Adipocyte (in vitro differentiated cells): Measurements from ENCODE around the gene ARHGEF25.
"Not testable (repeated sequence)": the region's sequence is repeated elsewhere in the genome, so short reads cannot be mapped to it uniquely, and the experiment has no call there.

Experiments used
- DNase-seq: peaks from one replicate; pipeline ENCODE4 v3.0.0-alpha.2; 2015; ENCODE audit warnings: low read depth
- H3K27me3 ChIP-seq: replicated peaks from 2 replicates; pipeline ENCODE4 v1.7.0; 2013; ENCODE audit warnings: mild to moderate bottlenecking, low read length, moderate library complexity; ENCODE audit not compliant: control insufficient read depth, insufficient read depth
- H3K36me3 ChIP-seq: 2 replicates; pipeline ENCODE4 v1.7.0; 2013; ENCODE audit warnings: low read length, mild to moderate bottlenecking, moderate library complexity; ENCODE audit not compliant: control insufficient read depth, insufficient read depth, severe bottlenecking
- H3K4me1 ChIP-seq: 2 replicates; pipeline ENCODE4 v1.7.0; 2013; ENCODE audit warnings: mild to moderate bottlenecking, low read length, moderate library complexity; ENCODE audit not compliant: control insufficient read depth, insufficient read depth
- H3K4me3 ChIP-seq: 2 replicates; pipeline ENCODE4 v1.7.0; 2013; ENCODE audit warnings: mild to moderate bottlenecking, low read length, moderate library complexity
- H3K9ac ChIP-seq: 2 replicates; pipeline ENCODE4 v1.7.0; 2013; ENCODE audit warnings: mild to moderate bottlenecking, low read length, moderate library complexity
- H3K9me3 ChIP-seq: 2 replicates; pipeline ENCODE4 v1.7.0; 2013; ENCODE audit warnings: mild to moderate bottlenecking, low read length, moderate library complexity; ENCODE audit not compliant: control insufficient read depth

ARHGEF25 gene

DNA sequence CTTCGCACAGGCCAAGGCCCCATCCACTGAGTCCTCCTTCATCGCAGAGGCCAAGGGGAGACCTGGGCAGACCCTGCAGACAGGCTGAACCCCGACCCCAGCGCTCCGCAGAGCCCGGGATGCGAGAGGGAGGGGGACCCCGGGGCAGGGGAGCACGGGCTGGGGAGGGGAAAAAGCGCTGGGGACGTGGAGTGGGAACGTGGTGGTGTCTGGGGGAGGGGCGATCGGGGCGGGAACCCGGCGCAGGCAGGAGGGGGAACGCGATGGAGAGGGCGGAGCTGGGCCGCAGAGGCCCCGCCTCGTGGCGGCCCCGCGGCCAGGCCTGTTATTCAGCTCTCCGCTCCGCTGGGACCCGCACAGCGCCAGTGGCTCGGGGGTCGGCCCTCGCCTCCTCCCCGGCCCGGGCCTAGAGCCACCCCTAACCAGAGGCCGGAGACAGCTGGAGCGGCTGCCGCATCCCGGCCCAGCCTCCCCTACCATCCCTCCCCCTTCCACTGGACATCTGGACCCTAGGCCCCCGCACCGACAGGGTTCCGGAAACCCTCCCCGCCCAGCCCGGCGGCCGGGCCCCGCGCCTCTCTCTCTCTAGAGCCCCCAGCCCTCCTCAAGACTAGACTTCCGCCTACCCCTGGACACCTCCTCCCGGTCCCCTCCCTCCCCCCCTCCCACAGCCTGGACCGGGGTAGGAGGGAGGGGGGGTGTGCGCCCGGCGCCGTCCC is at the start of gene ARHGEF25:
Gene ARHGEF25 (plus strand): TSS at position 328 of the 719 bp plus-strand sequence. CDS start 460 bp downstream, outside the sequence.
- H3K27me3 ChIP-seq: peaks cover 37% of the 10 kb centered on the region

DNA sequence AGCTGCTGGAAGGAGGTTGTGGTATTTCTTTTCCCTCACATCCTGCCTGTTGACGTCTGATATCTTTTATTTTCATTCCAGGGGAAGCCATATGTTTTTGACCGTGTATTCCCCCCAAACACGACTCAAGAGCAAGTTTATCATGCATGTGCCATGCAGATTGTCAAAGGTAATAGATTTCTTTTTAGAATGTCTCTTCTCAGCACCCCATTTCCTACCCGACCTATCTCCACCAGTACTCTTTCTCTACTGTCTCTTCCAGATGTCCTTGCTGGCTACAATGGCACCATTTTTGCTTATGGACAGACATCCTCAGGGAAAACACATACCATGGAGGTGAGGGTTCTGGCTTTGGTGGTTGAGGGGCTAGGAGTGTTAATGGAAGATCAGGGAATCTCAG is 47.9 kb upstream of the ARHGEF25 start:
- H3K36me3 ChIP-seq: no peaks in the 10 kb centered on the region
- no peaks in the 10 kb centered on the region for H3K4me1 ChIP-seq
- no peak for DNase-seq
- H3K27me3 ChIP-seq: peaks cover 19% of the 10 kb centered on the region
- no peaks in the 10 kb centered on the region for H3K9me3 ChIP-seq
- no peak overlapping the region for H3K4me3 ChIP-seq
- no peak overlapping the region for H3K9ac ChIP-seq

More for the DNA sequence above, at the start of gene ARHGEF25:
- peak; percentile 81 for DNase-seq
- Histone ChIP-seq H3K9ac (peak within 1 kb of the TSS; percentile 67), H3K4me3 (peak within 1 kb of the TSS; percentile 66), H3K4me1 (peaks cover 14% of the 10 kb centered on the region), H3K9me3 (no peaks in the 10 kb centered on the region), H3K36me3 (no peaks in the 10 kb centered on the region)

DNA sequence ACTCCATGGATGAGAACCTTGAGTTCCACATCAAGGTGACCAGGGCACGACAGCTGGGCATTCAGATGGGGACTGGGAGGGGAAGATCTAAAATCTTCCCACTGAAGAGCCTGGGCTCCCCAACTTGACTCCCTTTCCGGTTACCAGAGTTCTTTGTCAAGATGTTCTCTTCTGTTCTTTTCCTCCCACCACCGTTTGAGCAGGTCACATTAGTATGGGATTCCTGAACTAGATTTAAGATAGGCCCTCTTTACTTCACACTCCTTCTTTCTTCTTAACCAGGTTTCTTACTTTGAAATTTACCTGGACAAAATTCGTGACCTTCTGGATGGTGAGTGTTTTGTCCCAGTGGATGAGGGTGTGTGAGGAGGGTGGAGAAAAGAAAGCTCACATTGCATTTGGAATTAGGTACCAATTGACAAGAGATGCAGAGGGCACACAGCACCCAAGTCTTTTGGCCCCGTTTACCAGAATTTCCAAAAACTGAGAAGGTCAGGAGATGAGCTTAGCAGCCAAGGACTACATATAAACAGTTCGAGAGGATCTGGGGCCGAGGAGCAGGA is 47.0 kb upstream of the ARHGEF25 start:
- H3K36me3 ChIP-seq: no peaks in the 10 kb centered on the region
- H3K4me3 ChIP-seq: no peak overlapping the region
- H3K9ac ChIP-seq: no peak overlapping the region
- DNase-seq: no peak
- no peaks in the 10 kb centered on the region for H3K4me1 ChIP-seq
- H3K27me3 ChIP-seq: peaks cover 28% of the 10 kb centered on the region
- no peaks in the 10 kb centered on the region for H3K9me3 ChIP-seq

DNA sequence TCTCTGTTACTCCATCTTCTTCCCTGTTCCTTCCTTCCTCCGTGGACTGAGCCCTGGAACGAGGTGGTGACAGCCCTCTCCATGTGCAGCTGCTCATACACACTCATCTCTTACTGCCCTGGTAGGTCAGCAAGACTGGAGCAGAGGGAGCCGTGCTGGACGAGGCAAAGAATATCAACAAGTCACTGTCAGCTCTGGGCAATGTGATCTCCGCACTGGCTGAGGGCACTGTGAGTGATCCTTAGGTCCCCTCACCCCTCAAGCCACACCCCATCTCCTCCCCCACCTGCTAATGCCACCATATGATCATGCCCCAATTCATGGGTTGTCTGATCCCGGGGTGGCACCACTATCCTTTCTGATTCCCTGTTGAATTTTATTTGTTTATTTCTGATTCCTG is 42.4 kb upstream of the ARHGEF25 start:
- H3K36me3 ChIP-seq: no peaks in the 10 kb centered on the region
- H3K9ac ChIP-seq: no peak overlapping the region
- peaks cover 46% of the 10 kb centered on the region for H3K27me3 ChIP-seq
- no peak for DNase-seq
- no peaks in the 10 kb centered on the region for H3K4me1 ChIP-seq
- H3K9me3 ChIP-seq: no peaks in the 10 kb centered on the region
- H3K4me3 ChIP-seq: no peak overlapping the region

DNA sequence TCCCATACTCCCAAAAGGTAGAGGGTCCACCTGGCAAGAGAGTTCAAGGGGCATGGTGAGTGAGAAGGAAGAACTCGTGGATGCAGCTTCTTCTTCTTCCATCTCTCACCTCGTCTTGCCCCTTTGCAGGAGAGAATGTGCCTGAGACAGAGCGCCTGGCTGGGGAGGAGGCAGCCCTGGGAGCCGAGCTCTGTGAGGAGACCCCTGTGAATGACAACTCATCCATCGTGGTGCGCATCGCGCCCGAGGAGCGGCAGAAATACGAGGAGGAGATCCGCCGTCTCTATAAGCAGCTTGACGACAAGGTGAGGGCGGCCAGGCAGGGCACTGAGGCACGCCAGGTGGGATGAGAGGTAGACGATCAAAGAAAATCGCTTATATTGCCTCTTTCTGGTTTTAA is 41.4 kb upstream of the ARHGEF25 start:
- no peak overlapping the region for H3K4me3 ChIP-seq
- H3K9me3 ChIP-seq: no peaks in the 10 kb centered on the region
- no peaks in the 10 kb centered on the region for H3K36me3 ChIP-seq
- H3K9ac ChIP-seq: no peak overlapping the region
- peaks cover 41% of the 10 kb centered on the region for H3K27me3 ChIP-seq
- no peak for DNase-seq
- H3K4me1 ChIP-seq: no peaks in the 10 kb centered on the region

DNA sequence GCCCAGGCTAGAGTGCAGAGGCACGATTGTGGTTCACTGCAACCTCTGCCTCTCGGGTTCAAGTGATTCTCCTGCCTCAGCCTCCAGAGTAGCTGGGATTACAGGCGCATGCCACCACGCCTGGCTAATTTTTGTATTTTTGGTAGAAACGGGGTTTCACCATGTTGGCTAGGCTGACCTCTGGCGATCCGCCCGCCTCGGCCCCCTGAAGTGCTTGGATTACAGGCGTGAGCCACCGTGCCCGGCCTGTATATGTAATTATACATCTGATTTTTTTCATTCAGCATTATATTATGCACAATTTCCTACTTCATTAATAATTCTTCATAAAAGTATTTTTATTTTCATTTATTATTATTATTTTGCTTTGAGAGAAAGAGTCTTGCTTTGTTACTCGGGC is 40.8 kb upstream of the ARHGEF25 start:
- H3K9ac ChIP-seq, H3K4me3 ChIP-seq, H3K4me1 ChIP-seq, H3K36me3 ChIP-seq, H3K9me3 ChIP-seq, DNase-seq: not testable (repeated sequence)
- peaks cover 43% of the 10 kb centered on the region for H3K27me3 ChIP-seq

DNA sequence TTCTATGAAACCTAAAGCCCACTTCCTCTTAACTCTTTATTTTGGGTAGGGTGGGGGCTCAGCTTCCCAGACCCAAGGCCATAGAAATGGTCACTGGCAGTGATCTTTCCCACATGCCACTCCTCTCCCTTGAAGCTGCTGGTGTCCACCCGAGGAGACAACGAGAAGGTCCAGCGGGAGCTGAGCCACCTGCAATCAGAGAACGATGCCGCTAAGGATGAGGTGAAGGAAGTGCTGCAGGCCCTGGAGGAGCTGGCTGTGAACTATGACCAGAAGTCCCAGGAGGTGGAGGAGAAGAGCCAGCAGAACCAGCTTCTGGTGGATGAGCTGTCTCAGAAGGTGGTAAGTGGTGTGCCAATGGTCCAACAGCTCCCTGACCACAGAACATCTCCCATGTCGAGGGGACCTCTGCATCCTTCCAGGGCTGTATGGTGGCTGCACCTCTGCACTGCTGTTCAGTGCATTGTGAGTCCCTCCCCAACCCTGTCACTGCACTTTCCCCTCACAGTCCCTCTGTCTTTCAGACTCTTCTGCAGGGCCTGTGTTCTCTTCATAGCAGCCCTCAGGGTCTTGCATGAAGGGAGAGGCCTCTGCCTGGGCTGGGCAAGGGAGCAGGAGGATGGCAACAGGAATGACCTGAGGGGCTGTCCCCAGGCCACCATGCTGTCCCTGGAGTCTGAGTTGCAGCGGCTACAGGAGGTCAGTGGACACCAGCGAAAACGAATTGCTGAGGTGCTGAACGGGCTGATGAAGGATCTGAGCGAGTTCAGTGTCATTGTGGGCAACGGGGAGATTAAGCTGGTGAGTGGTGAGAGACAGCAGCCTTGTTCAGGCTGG is 39.1 kb upstream of the ARHGEF25 start:
- Histone ChIP-seq H3K4me3 (no peak overlapping the region), H3K36me3 (no peaks in the 10 kb centered on the region), H3K9me3 (no peaks in the 10 kb centered on the region), H3K4me1 (no peaks in the 10 kb centered on the region), H3K27me3 (peaks cover 54% of the 10 kb centered on the region), H3K9ac (no peak overlapping the region)
- DNase-seq: no peak

DNA sequence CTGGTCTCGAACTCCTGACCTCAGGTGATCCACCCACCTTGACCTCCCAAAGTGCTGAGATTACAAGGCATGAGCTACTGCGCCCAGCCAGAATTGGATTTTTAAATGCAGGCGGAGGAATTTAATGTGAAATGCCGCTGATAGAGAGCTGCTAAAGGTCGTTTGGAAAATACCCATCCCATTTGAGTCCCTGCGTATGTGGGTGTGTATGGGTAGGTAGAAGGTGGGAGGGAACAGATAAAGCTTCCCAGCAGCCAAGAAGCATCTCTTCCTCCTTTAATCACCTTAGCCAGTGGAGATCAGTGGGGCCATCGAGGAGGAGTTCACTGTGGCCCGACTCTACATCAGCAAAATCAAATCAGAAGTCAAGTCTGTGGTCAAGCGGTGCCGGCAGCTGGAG is 36.4 kb upstream of the ARHGEF25 start:
- DNase-seq: no peak
- Histone ChIP-seq H3K4me1 (no peaks in the 10 kb centered on the region), H3K4me3 (no peak overlapping the region), H3K9me3 (no peaks in the 10 kb centered on the region), H3K27me3 (peaks cover 49% of the 10 kb centered on the region), H3K36me3 (no peaks in the 10 kb centered on the region), H3K9ac (no peak overlapping the region)

DNA sequence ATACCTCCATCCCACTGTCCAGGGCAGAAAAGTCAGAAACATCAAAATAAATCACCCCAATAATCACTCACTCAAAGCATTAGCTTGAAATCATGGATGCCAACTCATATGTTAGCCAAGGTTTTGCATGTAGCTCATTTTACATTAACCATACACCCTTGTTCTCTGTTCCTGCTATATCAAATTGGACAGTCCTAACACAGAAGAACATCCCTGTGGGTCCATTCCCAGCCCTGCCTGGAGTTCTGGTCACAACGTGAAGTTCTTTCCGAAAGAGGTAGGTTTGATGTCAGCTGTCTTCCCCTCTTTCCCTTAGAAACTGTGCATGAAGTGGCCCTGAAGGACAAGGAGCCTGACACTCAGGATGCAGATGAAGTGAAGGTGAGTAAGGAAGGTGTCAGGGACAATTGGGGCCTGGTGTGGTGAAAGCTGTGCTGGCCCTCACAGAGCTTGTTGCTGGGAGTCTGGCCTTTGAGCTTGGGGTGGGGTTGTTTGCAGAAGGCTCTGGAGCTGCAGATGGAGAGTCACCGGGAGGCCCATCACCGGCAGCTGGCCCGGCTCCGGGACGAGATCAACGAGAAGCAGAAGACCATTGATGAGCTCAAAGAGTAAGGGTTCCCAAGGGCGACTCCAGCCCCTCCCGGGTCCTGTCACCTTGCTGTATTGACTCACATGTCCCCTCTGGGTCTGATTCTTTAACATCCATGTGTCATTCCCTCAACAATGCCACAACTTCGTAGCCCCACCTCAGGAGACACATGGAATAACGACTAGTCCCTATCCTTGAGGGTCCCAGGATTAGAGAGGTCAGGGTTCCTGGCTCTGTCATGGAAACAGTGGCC is 35.2 kb upstream of the ARHGEF25 start:
- DNase-seq: no peak
- Histone ChIP-seq H3K4me3 (no peak overlapping the region), H3K9ac (no peak overlapping the region), H3K4me1 (no peaks in the 10 kb centered on the region), H3K9me3 (no peaks in the 10 kb centered on the region), H3K27me3 (peaks cover 53% of the 10 kb centered on the region), H3K36me3 (no peaks in the 10 kb centered on the region)

DNA sequence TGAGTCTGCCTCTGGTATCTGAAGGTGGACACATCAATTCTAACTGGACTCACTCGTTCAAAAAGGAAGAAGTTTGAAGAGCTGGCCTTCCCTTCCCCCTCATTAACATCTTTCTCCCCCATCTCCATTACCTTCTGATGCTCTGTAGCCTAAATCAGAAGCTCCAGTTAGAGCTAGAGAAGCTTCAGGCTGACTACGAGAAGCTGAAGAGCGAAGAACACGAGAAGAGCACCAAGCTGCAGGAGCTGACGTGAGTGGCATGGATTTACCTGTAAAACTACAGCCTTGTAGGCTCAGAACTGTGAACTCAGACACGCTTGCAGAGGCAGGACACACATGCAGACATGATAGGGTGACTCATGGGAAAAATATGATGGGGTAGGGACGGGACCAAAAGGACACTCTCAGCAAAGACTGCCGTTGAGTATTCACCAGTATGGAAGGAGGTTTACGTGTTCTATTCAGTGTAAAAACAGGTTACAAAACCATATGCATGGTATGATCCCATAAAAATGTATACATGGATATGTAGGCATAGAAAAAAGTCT is 34.5 kb upstream of the ARHGEF25 start:
- Histone ChIP-seq H3K9me3 (no peaks in the 10 kb centered on the region), H3K27me3 (peaks cover 46% of the 10 kb centered on the region), H3K9ac (no peak overlapping the region), H3K4me3 (no peak overlapping the region), H3K36me3 (no peaks in the 10 kb centered on the region), H3K4me1 (no peaks in the 10 kb centered on the region)
- no peak for DNase-seq
